Neuron (in vitro differentiated cells): ENCODE results near the gene CPNE4.
A peak's percentile ranks its signal among the peaks of the same experiment; 100 is the strongest.
"Not testable (repeated sequence)": the region's sequence is repeated elsewhere in the genome, so short reads cannot be mapped to it uniquely, and the experiment has no call there.

ENCODE experiments used
- H2AFZ ChIP-seq: one replicate; pipeline ENCODE4 v1.6.1; 2013; ENCODE audit warnings: low read depth, mild to moderate bottlenecking, inconsistent platforms, low read length, moderate library complexity
- H3K27me3 ChIP-seq: one replicate; pipeline ENCODE4 v1.6.1; 2013; ENCODE audit warnings: low read length; ENCODE audit not compliant: insufficient read depth
- H3K36me3 ChIP-seq: one replicate; pipeline ENCODE4 v1.6.1; 2013; ENCODE audit warnings: low read length; ENCODE audit not compliant: insufficient read depth
- H3K4me1 ChIP-seq: one replicate; pipeline ENCODE4 v1.6.1; 2013; ENCODE audit warnings: low read length; ENCODE audit not compliant: insufficient read depth
- H3K4me3 ChIP-seq: 2 replicates; pipeline ENCODE4 v1.5.1; 2013; ENCODE audit warnings: mild to moderate bottlenecking, low read length, moderate library complexity
- H3K9me3 ChIP-seq: one replicate; pipeline ENCODE4 v1.6.1; 2013; ENCODE audit warnings: low read length

Gene CPNE4

GRCh38 chr3:131518680-131519079 lies 516.1 kb downstream of the CPNE4 start:
- H3K27me3 ChIP-seq: no peaks in the 10 kb centered on the region
- H2AFZ ChIP-seq: peak overlapping the region; percentile 64
- H3K4me3 ChIP-seq: no peak overlapping the region
- H3K9me3 ChIP-seq: no peaks in the 10 kb centered on the region
- H3K36me3 ChIP-seq: no peaks in the 10 kb centered on the region
- peaks cover 23% of the 10 kb centered on the region for H3K4me1 ChIP-seq

DNA sequence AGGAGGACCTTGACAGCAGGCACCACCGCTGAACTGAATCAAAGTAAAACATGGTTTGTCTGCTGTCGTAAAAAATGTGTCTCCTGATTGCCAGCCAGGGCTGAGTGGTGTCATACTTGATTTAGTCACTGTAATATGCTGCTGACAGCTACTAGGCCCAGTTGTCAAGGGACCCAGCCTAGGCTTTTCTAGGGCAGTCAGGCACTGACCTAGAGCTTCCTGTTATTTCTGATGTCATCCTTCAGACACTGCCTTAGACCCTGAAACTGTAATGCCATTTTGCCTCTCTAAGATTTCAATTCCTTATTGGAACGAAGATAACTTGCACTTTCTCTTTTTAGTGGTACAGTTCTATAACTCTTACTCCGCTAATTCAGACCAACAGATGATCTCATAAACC lies 529.4 kb downstream of the CPNE4 start:
- Histone ChIP-seq H2AFZ (no peak overlapping the region), H3K27me3 (no peaks in the 10 kb centered on the region), H3K9me3 (no peaks in the 10 kb centered on the region)

GRCh38 chr3:131503320-131503635 lies 531.5 kb downstream of the CPNE4 start:
- H3K4me3 ChIP-seq: peak overlapping the region; percentile 82
- no peaks in the 10 kb centered on the region for H3K27me3 ChIP-seq
- H3K4me1 ChIP-seq: peaks cover 24% of the 10 kb centered on the region
- peak overlapping the region; percentile 83 for H2AFZ ChIP-seq
- no peaks in the 10 kb centered on the region for H3K9me3 ChIP-seq
- peaks cover 27% of the 10 kb centered on the region for H3K36me3 ChIP-seq

More for the DNA sequence above, 529.4 kb downstream of the CPNE4 start:
- H3K4me1 ChIP-seq: peaks cover 22% of the 10 kb centered on the region
- no peak overlapping the region for H3K4me3 ChIP-seq
- peaks cover 9% of the 10 kb centered on the region for H3K36me3 ChIP-seq

- Histone ChIP-seq H3K4me1 (peaks cover 24% of the 10 kb centered on the region), H3K27me3 (no peaks in the 10 kb centered on the region), H3K4me3 (peak within 1 kb of the TSS; percentile 82), H3K36me3 (peaks cover 32% of the 10 kb centered on the region), H3K9me3 (no peaks in the 10 kb centered on the region), H2AFZ (peak within 1 kb of the TSS; percentile 83)
These were observed 532.1 kb downstream of the CPNE4 start, which contains the start of gene MRPL3 for GRCh38 chr3:131502530-131503319. MRPL3 (minus strand) TSS chr3:131502971; CDS start chr3:131502821, 150 bp downstream.

DNA sequence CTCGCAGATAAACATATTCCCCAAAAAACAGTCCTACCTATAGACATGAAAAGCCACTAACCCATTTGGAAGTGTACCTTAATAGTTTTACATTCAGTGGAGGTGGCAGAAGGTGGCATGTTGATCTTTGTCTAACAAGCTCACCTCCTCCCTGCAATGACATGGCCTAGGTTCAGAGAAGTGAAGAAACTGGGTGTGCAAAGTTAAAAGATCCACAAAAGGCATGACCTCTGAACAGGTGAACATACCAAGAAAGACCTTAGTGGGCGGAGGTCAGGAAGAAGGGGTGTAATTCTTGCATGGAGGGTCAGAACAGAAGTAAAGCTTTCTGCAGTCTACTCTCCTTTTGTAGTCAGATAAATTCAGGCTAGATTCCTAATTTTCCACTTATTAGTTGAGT lies 532.9 kb downstream of the CPNE4 start:
- H3K4me3 ChIP-seq: peak overlapping the region; percentile 82
- peaks cover 24% of the 10 kb centered on the region for H3K4me1 ChIP-seq
- no peaks in the 10 kb centered on the region for H3K27me3 ChIP-seq
- no peak overlapping the region for H2AFZ ChIP-seq
- no peaks in the 10 kb centered on the region for H3K9me3 ChIP-seq
- peaks cover 39% of the 10 kb centered on the region for H3K36me3 ChIP-seq

GRCh38 chr3:131494706-131495105 lies 540.1 kb downstream of the CPNE4 start:
- Histone ChIP-seq H2AFZ (no peak overlapping the region), H3K9me3 (no peaks in the 10 kb centered on the region), H3K27me3 (no peaks in the 10 kb centered on the region), H3K4me3 (no peak overlapping the region), H3K4me1 (no peaks in the 10 kb centered on the region), H3K36me3 (peaks cover 71% of the 10 kb centered on the region)

- H3K27me3 ChIP-seq: no peaks in the 10 kb centered on the region
- H3K4me1 ChIP-seq: no peaks in the 10 kb centered on the region
- no peak overlapping the region for H3K4me3 ChIP-seq
- peaks cover 2% of the 10 kb centered on the region for H3K9me3 ChIP-seq
- peaks cover 68% of the 10 kb centered on the region for H3K36me3 ChIP-seq
- no peak overlapping the region for H2AFZ ChIP-seq
These were observed 543.0 kb downstream of the CPNE4 start for GRCh38 chr3:131491775-131492174.

DNA sequence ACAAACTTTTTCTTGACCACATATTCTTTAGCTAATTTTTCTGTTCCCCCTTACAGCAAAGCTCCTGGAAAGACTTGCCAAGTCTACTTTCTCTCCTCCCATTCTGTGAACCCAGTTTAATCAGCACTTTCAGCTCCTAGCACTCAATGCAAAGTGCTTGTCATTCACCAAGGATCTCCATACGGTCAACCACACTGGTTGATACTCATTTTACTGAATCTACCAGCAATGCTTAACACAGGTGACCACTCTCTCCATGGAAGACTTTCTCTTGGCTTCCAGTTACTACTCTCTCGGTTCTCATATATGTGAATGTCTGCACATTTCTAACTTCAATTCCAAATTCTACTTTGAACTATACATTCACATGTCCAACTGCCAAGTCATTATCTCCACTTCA lies 543.7 kb downstream of the CPNE4 start:
- Histone ChIP-seq H3K4me3 (no peak overlapping the region), H3K27me3 (no peaks in the 10 kb centered on the region), H3K36me3 (peaks cover 63% of the 10 kb centered on the region), H3K4me1 (no peaks in the 10 kb centered on the region), H3K9me3 (peaks cover 2% of the 10 kb centered on the region), H2AFZ (no peak overlapping the region)

GRCh38 chr3:131486545-131486944 lies 548.3 kb downstream of the CPNE4 start:
- not testable (repeated sequence) for H3K27me3 ChIP-seq, H3K4me1 ChIP-seq, H2AFZ ChIP-seq, H3K9me3 ChIP-seq, H3K4me3 ChIP-seq
- H3K36me3 ChIP-seq: peaks cover 54% of the 10 kb centered on the region

- Histone ChIP-seq H3K27me3 (no peaks in the 10 kb centered on the region), H3K36me3 (peaks cover 58% of the 10 kb centered on the region), H3K4me1 (no peaks in the 10 kb centered on the region), H3K9me3 (peaks cover 2% of the 10 kb centered on the region), H2AFZ (no peak overlapping the region), H3K4me3 (no peak overlapping the region)
These were observed 549.7 kb downstream of the CPNE4 start for GRCh38 chr3:131485119-131485518.

DNA sequence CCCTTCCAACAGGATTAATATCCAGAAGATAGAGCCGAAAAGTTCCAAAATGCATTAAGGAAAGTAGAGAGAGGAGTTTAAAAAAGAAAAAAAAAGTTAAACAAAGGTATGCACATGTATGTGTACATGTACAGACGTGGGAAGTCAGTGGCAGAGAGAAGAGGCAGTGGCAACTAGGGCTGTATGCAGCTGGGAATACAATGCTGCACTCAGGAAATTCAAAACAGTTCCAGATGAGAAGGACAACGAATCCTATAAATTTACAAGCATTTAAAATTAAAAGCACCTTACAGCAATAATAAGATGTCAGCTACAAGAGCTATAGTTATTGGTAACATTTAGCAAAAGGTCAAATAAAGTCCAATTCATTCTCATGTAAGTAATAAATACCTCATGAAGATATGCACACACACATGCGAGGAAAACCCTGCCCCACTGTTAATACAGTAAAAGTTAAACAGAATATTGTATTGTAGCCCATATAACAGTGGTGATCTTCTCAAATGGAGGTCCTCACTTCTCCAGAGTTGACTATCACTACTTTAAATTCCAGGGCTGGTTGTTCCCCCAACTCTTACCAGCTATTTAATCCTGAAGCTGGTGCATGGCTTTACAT lies 550.2 kb downstream of the CPNE4 start:
- Histone ChIP-seq H2AFZ (no peak overlapping the region), H3K36me3 (peaks cover 58% of the 10 kb centered on the region), H3K4me3 (no peak overlapping the region), H3K4me1 (no peaks in the 10 kb centered on the region), H3K9me3 (peaks cover 2% of the 10 kb centered on the region), H3K27me3 (no peaks in the 10 kb centered on the region)
